ENCODE data around the gene FAM219B. TPM values are rescaled to one million over a fixed set of nuclear protein-coding genes. Genes with fewer than 3 reads are reported as not detected.

FAM219B gene
- total and polyA plus RNA-seq, 10 of the 15 experiments (the other 5 are each of a cell fraction or from before 2014, with no cell fraction given), result 7.6 to 53.2 (median 29.4) TPM

- FAIRE-seq, result no peak
- SMC1A ChIA-PET (ENCODE audit: uncharacterized antibody, unreplicated experiment), result interaction anchor here (0.7 to 7.5 kb wide), 14 partner anchors 10 to 313 kb away, joined by 3 to 120 read pairs (median 6); partner anchors contain the start of genes FAM219B and MPI
- peaks cover under 1 to 2% of the 10 kb centered on the region in 2 experiments; a peak in 3 of 4 replicates for H3K36me3 ChIP-seq (ENCODE audit: control insufficient read depth in 2 of 2, insufficient read depth in 2 of 2, low read length in 1 of 2)
- H3K4me3 ChIP-seq, result peak overlapping the region; percentile 7; the same call in 1 of the 2 replicates
- H3K27ac ChIP-seq (ENCODE audit: control insufficient read depth, insufficient read depth), result peak overlapping the region; percentile 80
- no peak for ATAC-seq
- H3K27me3 ChIP-seq (replicated peaks in 1 of 2; ENCODE audit: control insufficient read depth in 2 of 2, insufficient read depth in 2 of 2, low read length in 1 of 2), result no peaks in the 10 kb centered on the region
- CTCF ChIA-PET, result interaction anchor here (0.6 to 5.9 kb wide), 14 partner anchors 10 to 137 kb away, joined by 3 to 76 read pairs (median 4); partner anchors contain the start of gene SCAMP5
- H3K4me1 ChIP-seq (ENCODE audit: control insufficient read depth, insufficient read depth, low read length), result peaks cover 46% of the 10 kb centered on the region
- H4K20me1 ChIP-seq (ENCODE audit: control insufficient read depth, insufficient read depth), result peaks cover 3% of the 10 kb centered on the region; the same call in 1 of the 2 replicates
- H3K4me2 ChIP-seq (ENCODE audit: control insufficient read depth, insufficient read depth), result peak overlapping the region; percentile 90
- peak overlapping the region; percentile 0; the same call in 1 of the 2 replicates for H3K9ac ChIP-seq (ENCODE audit: control insufficient read depth, insufficient read depth, low read length)
- 38% methylated on average over 4 of the region's 4 CpGs for WGBS (ENCODE audit: insufficient coverage, insufficient replicate concordance, low lambda C conversion rate, missing lambda C conversion rate)
- no peak overlapping the region for H2AFZ ChIP-seq (ENCODE audit: control insufficient read depth, low read depth, low read length)
- RAD21 ChIA-PET (ENCODE audit: unreplicated experiment), result interaction anchor here (0.7 to 5.6 kb wide), 11 partner anchors 11 to 92 kb away, joined by 3 to 57 read pairs (median 4); partner anchors contain the start of genes FAM219B and ULK3
- in situ Hi-C loops (cut with MboI), result no loop called here
- POLR2A ChIA-PET, result interaction anchor here (0.6 to 5.8 kb wide), 11 partner anchors 10 to 314 kb away, joined by 3 to 80 read pairs (median 4); partner anchors contain the start of genes COX5A and SCAMP2
- TF ChIP-seq HDAC2 (IDR thresholded peaks at IDR 0.05) (no peak), FOS (IDR thresholded peaks at IDR 0.05; ENCODE audit: borderline replicate concordance, extremely low read depth, insufficient read length) (no peak), RB1 (IDR thresholded peaks at IDR 0.05; ENCODE audit: borderline replicate concordance) (no peak), CBFB (IDR thresholded peaks at IDR 0.05; ENCODE audit: low read depth) (no peak)
- no peak for DNase-seq (ENCODE audit: low read depth, low spot score)
- H3K9me3 ChIP-seq (replicated peaks; ENCODE audit: control insufficient read depth, insufficient read depth, low read length), result no peaks in the 10 kb centered on the region
- no TSS peak for BruUV-seq (replicated peaks)
- intact Hi-C loops (cut with micrococcal nuclease; ENCODE audit: unreplicated experiment), result loop anchor here (5.0 kb wide), 1 partner anchor 44 kb away; no protein-coding TSS in a partner anchor
- peaks cover 41% of the 10 kb centered on the region for H3K79me2 ChIP-seq (ENCODE audit: control insufficient read depth, insufficient read depth, low read length)
Measured at GRCh38 chr15:74858369-74858740, 48.3 kb downstream of the FAM219B start.

DNA sequence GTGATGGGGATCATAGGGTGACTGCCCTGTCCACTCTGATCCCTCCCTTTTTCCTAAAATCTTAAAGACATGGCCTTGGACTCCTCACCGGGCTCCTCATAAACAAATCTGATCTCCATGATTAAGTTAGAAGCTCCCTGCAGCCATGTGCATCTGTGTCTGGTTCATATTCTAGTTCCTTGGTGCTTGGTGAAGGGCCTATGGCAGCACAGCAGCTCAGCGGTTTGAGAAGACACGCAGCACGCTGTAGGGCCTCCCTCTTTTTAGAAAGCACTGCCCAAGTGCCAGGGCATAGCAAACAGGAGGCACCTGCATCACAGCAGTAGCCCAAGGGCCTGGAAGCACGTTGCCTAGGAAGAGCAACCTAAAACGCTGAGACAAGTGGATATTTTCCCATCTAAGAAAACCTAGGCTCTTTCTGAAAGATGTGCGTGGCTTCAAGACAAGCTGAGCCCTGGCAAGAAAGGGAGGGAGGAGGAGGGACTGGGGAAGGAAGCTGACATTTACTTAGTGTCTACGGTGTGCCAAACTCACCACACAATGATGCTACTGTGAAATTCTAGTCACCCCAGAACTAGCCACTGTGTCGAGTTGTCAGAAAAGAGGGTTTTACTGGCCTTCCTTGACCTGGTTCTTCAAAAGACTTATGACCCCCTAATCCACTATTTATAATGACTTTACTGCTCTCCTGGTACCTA is 48.8 kb downstream of the FAM219B start:
- ChIA-PET RAD21 (ENCODE audit: unreplicated experiment) (interaction anchor here (0.7 to 5.6 kb wide), 10 partner anchors 11 to 93 kb away, joined by 3 to 57 read pairs (median 6); partner anchors contain the start of genes FAM219B and ULK3), POLR2A (interaction anchor here (0.9 to 5.8 kb wide), 11 partner anchors 9 to 81 kb away, joined by 3 to 80 read pairs (median 4); partner anchors contain the start of genes COX5A and SCAMP2), SMC1A (ENCODE audit: uncharacterized antibody, unreplicated experiment) (interaction anchor here (0.6 to 7.5 kb wide), 16 partner anchors 11 to 312 kb away, joined by 3 to 120 read pairs (median 5); partner anchors contain the start of genes FAM219B and MPI), CTCF (interaction anchor here (0.6 to 5.9 kb wide), 16 partner anchors 10 to 138 kb away, joined by 3 to 76 read pairs (median 6); partner anchors contain the start of genes SCAMP5 and ULK3)
- Histone ChIP-seq H3K9me3 (replicated peaks; ENCODE audit: control insufficient read depth, insufficient read depth, low read length) (no peaks in the 10 kb centered on the region), H3K4me2 (ENCODE audit: control insufficient read depth, insufficient read depth) (peak overlapping the region; percentile 90), H3K36me3 (ENCODE audit: control insufficient read depth in 2 of 2, insufficient read depth in 2 of 2, low read length in 1 of 2) (peaks cover 6 to 8% of the 10 kb centered on the region in 2 experiments; a peak in 3 of 4 replicates), H3K4me3 (peak overlapping the region; percentile 35; the same call in 1 of the 2 replicates), H2AFZ (ENCODE audit: control insufficient read depth, low read depth, low read length) (no peak overlapping the region), H3K27me3 (replicated peaks in 1 of 2; ENCODE audit: control insufficient read depth in 2 of 2, insufficient read depth in 2 of 2, low read length in 1 of 2) (no peaks in the 10 kb centered on the region), H3K9ac (ENCODE audit: control insufficient read depth, insufficient read depth, low read length) (peak overlapping the region; percentile 30), H3K4me1 (ENCODE audit: control insufficient read depth, insufficient read depth, low read length) (peaks cover 46% of the 10 kb centered on the region), H3K79me2 (ENCODE audit: control insufficient read depth, insufficient read depth, low read length) (peaks cover 40% of the 10 kb centered on the region), H4K20me1 (ENCODE audit: control insufficient read depth, insufficient read depth) (peaks cover 3% of the 10 kb centered on the region; the same call in 1 of the 2 replicates), H3K27ac (ENCODE audit: control insufficient read depth, insufficient read depth) (peak overlapping the region; percentile 80)
- no TSS peak for BruUV-seq (replicated peaks)
- ATAC-seq (peak; percentile 79), DNase-seq (ENCODE audit: low read depth, low spot score) (no peak), FAIRE-seq (peak; percentile 38)
- in situ Hi-C loops (cut with MboI) (no loop called here), intact Hi-C loops (cut with micrococcal nuclease; ENCODE audit: unreplicated experiment) (loop anchor here (2.0 to 5.0 kb wide), 2 partner anchors 13 to 44 kb away; no protein-coding TSS in a partner anchor)
- 3% methylated on average over 9 of the region's 9 CpGs for WGBS (ENCODE audit: insufficient coverage, insufficient replicate concordance, low lambda C conversion rate, missing lambda C conversion rate)
- TF ChIP-seq SMAD5 (IDR thresholded peaks at IDR 0.05; ENCODE audit: low read depth) (no peak), NR2F1 (conservative IDR thresholded peaks at IDR 0.05) (0 out of 2 replicates have a peak, but pooled peaks have one; percentile 19), WRNIP1 (IDR thresholded peaks at IDR 0.05; ENCODE audit: borderline replicate concordance, low read depth, low read length) (0 out of 2 replicates have a peak, but pooled peaks have one; percentile 41), PAX5 (IDR thresholded peaks at IDR 0.05; ENCODE audit: borderline replicate concordance, low read depth, low read length) (peak; percentile 52), ZNF207 (IDR thresholded peaks at IDR 0.05; ENCODE audit: borderline replicate concordance) (no peak), NRF1 (conservative IDR thresholded peaks at IDR 0.05; ENCODE audit: low read depth, low read length) (no peak), SUPT20H (IDR thresholded peaks at IDR 0.05; ENCODE audit: borderline replicate concordance, control insufficient read depth, low read depth, low read length) (no peak)

All from GM12878 (cell line).